ENCODE data around the gene C4orf50. TPM values are rescaled to one million over a fixed set of nuclear protein-coding genes. Genes with fewer than 3 reads are reported as not detected.
"Not testable (repeated sequence)": the region's sequence is repeated elsewhere in the genome, so short reads cannot be mapped to it uniquely, and the experiment has no call there.

The C4orf50 gene
- total and polyA plus RNA-seq, 2 of the 13 experiments (the other 11 are each of a cell fraction or from before 2014, with no cell fraction given) = not detected

GRCh38 chr4:5946653-5947052, 71.6 kb downstream of the C4orf50 start:
- BruUV-seq (replicated peaks); POLR2A ChIA-PET; intact Hi-C loops (cut with micrococcal nuclease; ENCODE audit: unreplicated experiment); H2AFZ ChIP-seq (ENCODE audit: low read length); H3K4me1 ChIP-seq (ENCODE audit: insufficient read depth, low read length); in situ Hi-C loops (cut with HindIII; ENCODE audit: extremely low pct_ligation_motif_present, low pct_unique_long_range_greater_than_20kb); H3K9ac ChIP-seq (ENCODE audit: insufficient read depth, low read depth, low read length); DNase-seq (ENCODE audit: low spot score); H3K4me3 ChIP-seq (replicated peaks in 1 of 3; ENCODE audit: insufficient read depth in 1 of 3, low read depth in 2 of 3, low read length in 3 of 3); H3K79me2 ChIP-seq (ENCODE audit: insufficient read depth, low read length); H4K20me1 ChIP-seq (ENCODE audit: insufficient read depth, low read length); ATAC-seq; CTCF ChIA-PET (ENCODE audit: low intra/inter-chr PET ratio, low total read pairs); H3K27ac ChIP-seq (ENCODE audit: extremely low read length, insufficient read depth, low read length); H3K36me3 ChIP-seq (replicated peaks in 1 of 2; ENCODE audit: control insufficient read depth in 1 of 2, insufficient read depth in 2 of 2, low read length in 2 of 2); H3K9me3 ChIP-seq (ENCODE audit: low read length); H3K4me2 ChIP-seq (ENCODE audit: low read depth, low read length); FAIRE-seq: not testable (repeated sequence)
- WGBS (ENCODE audit: low lambda C conversion rate) = 14% methylated on average over 6 of the region's 6 CpGs
- peaks cover 2 to 40% of the 10 kb centered on the region in 2 experiments for H3K27me3 ChIP-seq (ENCODE audit: control insufficient read depth in 1 of 2, insufficient read depth in 2 of 2, low read length in 2 of 2)

DNA sequence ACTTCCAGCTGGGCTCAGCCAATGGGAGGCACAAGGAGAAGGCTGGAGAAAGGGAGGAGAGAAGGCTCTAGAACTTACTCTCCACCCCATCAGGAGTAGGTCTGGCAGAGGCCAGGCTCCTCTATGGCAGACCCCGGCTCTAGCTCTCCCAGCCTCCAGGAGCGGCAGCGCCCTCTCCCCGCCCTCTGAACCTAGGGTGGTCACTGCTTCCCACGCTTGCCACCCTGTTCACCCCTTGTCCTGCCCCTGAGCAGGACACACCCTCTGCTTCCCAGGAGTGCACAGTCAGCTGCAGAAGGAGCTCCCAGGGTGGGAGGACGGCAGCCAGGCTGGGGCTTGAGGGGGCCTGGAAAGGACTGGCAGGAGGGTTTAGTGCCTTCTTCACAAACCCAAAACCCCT, 72.3 kb downstream of the C4orf50 start:
- 33% methylated on average over 4 of the region's 6 CpGs for WGBS (ENCODE audit: low lambda C conversion rate)
- no peaks in the 10 kb centered on the region for H3K36me3 ChIP-seq (replicated peaks in 1 of 2; ENCODE audit: control insufficient read depth in 1 of 2, insufficient read depth in 2 of 2, low read length in 2 of 2)
- ChIA-PET CTCF (ENCODE audit: low intra/inter-chr PET ratio, low total read pairs) (no interaction called here), POLR2A (no interaction called here)
- H3K9ac ChIP-seq (ENCODE audit: insufficient read depth, low read depth, low read length) = no peak overlapping the region
- intact Hi-C loops (cut with micrococcal nuclease; ENCODE audit: unreplicated experiment) (no loop called here), in situ Hi-C loops (cut with HindIII; ENCODE audit: extremely low pct_ligation_motif_present, low pct_unique_long_range_greater_than_20kb) (no loop called here)
- H3K4me2 ChIP-seq (ENCODE audit: low read depth, low read length) = no peak overlapping the region
- no peaks in the 10 kb centered on the region for H3K9me3 ChIP-seq (ENCODE audit: low read length)
- ATAC-seq (no peak), DNase-seq (ENCODE audit: low spot score) (no peak), FAIRE-seq (no peak)
- no TSS peak for BruUV-seq (replicated peaks)
- H2AFZ ChIP-seq (ENCODE audit: low read length) = no peak overlapping the region
- no peaks in the 10 kb centered on the region for H3K79me2 ChIP-seq (ENCODE audit: insufficient read depth, low read length)
- H4K20me1 ChIP-seq (ENCODE audit: insufficient read depth, low read length) = no peaks in the 10 kb centered on the region
- H3K27me3 ChIP-seq (ENCODE audit: control insufficient read depth in 1 of 2, insufficient read depth in 2 of 2, low read length in 2 of 2) = peaks cover 2 to 36% of the 10 kb centered on the region in 2 experiments
- H3K4me3 ChIP-seq (replicated peaks in 1 of 3; ENCODE audit: insufficient read depth in 1 of 3, low read depth in 2 of 3, low read length in 3 of 3) = no peak overlapping the region
- H3K27ac ChIP-seq (ENCODE audit: extremely low read length, insufficient read depth, low read length) = no peak overlapping the region
- no peaks in the 10 kb centered on the region for H3K4me1 ChIP-seq (ENCODE audit: insufficient read depth, low read length)
- TF ChIP-seq GABPB1 (CRISPR knock-in tag; IDR thresholded peaks at IDR 0.05) = no peak
- TF ChIP-seq, protein P1, sequence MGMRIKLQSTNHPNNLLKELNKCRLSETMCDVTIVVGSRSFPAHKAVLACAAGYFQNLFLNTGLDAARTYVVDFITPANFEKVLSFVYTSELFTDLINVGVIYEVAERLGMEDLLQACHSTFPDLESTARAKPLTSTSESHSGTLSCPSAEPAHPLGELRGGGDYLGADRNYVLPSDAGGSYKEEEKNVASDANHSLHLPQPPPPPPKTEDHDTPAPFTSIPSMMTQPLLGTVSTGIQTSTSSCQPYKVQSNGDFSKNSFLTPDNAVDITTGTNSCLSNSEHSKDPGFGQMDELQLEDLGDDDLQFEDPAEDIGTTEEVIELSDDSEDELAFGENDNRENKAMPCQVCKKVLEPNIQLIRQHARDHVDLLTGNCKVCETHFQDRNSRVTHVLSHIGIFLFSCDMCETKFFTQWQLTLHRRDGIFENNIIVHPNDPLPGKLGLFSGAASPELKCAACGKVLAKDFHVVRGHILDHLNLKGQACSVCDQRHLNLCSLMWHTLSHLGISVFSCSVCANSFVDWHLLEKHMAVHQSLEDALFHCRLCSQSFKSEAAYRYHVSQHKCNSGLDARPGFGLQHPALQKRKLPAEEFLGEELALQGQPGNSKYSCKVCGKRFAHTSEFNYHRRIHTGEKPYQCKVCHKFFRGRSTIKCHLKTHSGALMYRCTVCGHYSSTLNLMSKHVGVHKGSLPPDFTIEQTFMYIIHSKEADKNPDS (CRISPR knock-in tag; IDR thresholded peaks at IDR 0.05) = no peak
- TF ChIP-seq CBX1 (IDR thresholded peaks at IDR 0.05; ENCODE audit: low read depth) = no peak
- TF ChIP-seq ZNF773 (CRISPR knock-in tag; IDR thresholded peaks at IDR 0.05; ENCODE audit: borderline replicate concordance) = no peak
- no peak for TF ChIP-seq SP140L (CRISPR knock-in tag; IDR thresholded peaks at IDR 0.05; ENCODE audit: borderline replicate concordance)
- TF ChIP-seq CEBPG (CRISPR knock-in tag; IDR thresholded peaks at IDR 0.05) = no peak
- no peak for TF ChIP-seq ZNF607 (CRISPR knock-in tag; IDR thresholded peaks at IDR 0.05; ENCODE audit: borderline replicate concordance)
- TF ChIP-seq NFRKB (IDR thresholded peaks at IDR 0.05) = no peak
- no peak for TF ChIP-seq ZNF501 (CRISPR knock-in tag; IDR thresholded peaks at IDR 0.05)
- TF ChIP-seq HMGA1 (CRISPR knock-in tag; conservative IDR thresholded peaks at IDR 0.05) = no peak
- TF ChIP-seq NFKBIZ (CRISPR knock-in tag; IDR thresholded peaks at IDR 0.05) = no peak
- no peak for TF ChIP-seq ZMYM3 (CRISPR knock-in tag; IDR thresholded peaks at IDR 0.05)
- TF ChIP-seq HOXA3 (CRISPR knock-in tag; IDR thresholded peaks at IDR 0.05) = no peak
- TF ChIP-seq, protein P2, sequence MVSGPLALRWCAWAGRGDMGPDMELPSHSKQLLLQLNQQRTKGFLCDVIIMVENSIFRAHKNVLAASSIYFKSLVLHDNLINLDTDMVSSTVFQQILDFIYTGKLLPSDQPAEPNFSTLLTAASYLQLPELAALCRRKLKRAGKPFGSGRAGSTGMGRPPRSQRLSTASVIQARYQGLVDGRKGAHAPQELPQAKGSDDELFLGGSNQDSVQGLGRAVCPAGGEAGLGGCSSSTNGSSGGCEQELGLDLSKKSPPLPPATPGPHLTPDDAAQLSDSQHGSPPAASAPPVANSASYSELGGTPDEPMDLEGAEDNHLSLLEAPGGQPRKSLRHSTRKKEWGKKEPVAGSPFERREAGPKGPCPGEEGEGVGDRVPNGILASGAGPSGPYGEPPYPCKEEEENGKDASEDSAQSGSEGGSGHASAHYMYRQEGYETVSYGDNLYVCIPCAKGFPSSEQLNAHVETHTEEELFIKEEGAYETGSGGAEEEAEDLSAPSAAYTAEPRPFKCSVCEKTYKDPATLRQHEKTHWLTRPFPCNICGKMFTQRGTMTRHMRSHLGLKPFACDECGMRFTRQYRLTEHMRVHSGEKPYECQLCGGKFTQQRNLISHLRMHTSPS (CRISPR knock-in tag; IDR thresholded peaks at IDR 0.05; ENCODE audit: low read depth) = no peak
- TF ChIP-seq FOXK1 (CRISPR knock-in tag; IDR thresholded peaks at IDR 0.05; ENCODE audit: borderline replicate concordance, low read depth) = no peak
- no peak for TF ChIP-seq PITX1 (CRISPR knock-in tag; IDR thresholded peaks at IDR 0.05)
- no peak for TF ChIP-seq FOXP1 (IDR thresholded peaks at IDR 0.05)
- TF ChIP-seq FOXP1 (CRISPR knock-in tag; IDR thresholded peaks at IDR 0.05) = no peak
- TF ChIP-seq SMAD1 (CRISPR knock-in tag; IDR thresholded peaks at IDR 0.05; ENCODE audit: borderline replicate concordance, low read depth) = no peak

Data from HepG2 (cell line).